ENCODE measurements around the gene ZBTB43.
"Not testable (repeated sequence)": the region's sequence is repeated elsewhere in the genome, so short reads cannot be mapped to it uniquely, and the experiment has no call there.

Gene ZBTB43

GRCh38 chr9:126782053-126782388 lies 22.8 kb upstream of the ZBTB43 start:
- TF ChIP-seq CTCF (IDR thresholded peaks at IDR 0.05; ENCODE audit: insufficient read depth, missing control alignments): no peak
- no peak for DNase-seq (ENCODE audit: insufficient read length, low spot score)
- FAIRE-seq: no peak

- no peak for TF ChIP-seq CTCF (IDR thresholded peaks at IDR 0.05; ENCODE audit: insufficient read depth, missing control alignments)
- FAIRE-seq: no peak
These were observed 20.9 kb upstream of the ZBTB43 start for GRCh38 chr9:126783949-126784348.

GRCh38 chr9:126784401-126784800 lies 20.4 kb upstream of the ZBTB43 start:
- DNase-seq (ENCODE audit: insufficient read length, low spot score) (no peak), FAIRE-seq (no peak)
- TF ChIP-seq CTCF (IDR thresholded peaks at IDR 0.05; ENCODE audit: insufficient read depth, missing control alignments): no peak

More at GRCh38 chr9:126783949-126784348, 20.9 kb upstream of the ZBTB43 start:
- no peak for DNase-seq (ENCODE audit: insufficient read length, low spot score)

- not testable (repeated sequence) for DNase-seq (ENCODE audit: insufficient read length, low spot score); FAIRE-seq
These were observed 20.0 kb upstream of the ZBTB43 start for GRCh38 chr9:126784841-126785240.

- FAIRE-seq: no peak
- no peak for TF ChIP-seq CTCF (IDR thresholded peaks at IDR 0.05; ENCODE audit: insufficient read depth, missing control alignments)
- no peak for DNase-seq (ENCODE audit: insufficient read length, low spot score)
These were observed 16.8 kb upstream of the ZBTB43 start for GRCh38 chr9:126788046-126788445.

- FAIRE-seq: no peak
- DNase-seq (ENCODE audit: insufficient read length, low spot score): no peak
- no peak for TF ChIP-seq CTCF (IDR thresholded peaks at IDR 0.05; ENCODE audit: insufficient read depth, missing control alignments)
These were observed 16.0 kb upstream of the ZBTB43 start for GRCh38 chr9:126788634-126789349.

GRCh38 chr9:126790561-126790960 lies 14.3 kb upstream of the ZBTB43 start:
- DNase-seq (ENCODE audit: insufficient read length, low spot score) (no peak), FAIRE-seq (no peak)
- TF ChIP-seq CTCF (IDR thresholded peaks at IDR 0.05; ENCODE audit: insufficient read depth, missing control alignments): no peak
